Neural cell (in vitro differentiated cells): Measurements from ENCODE around the gene S100A1. TPM values are rescaled to one million over a fixed set of nuclear protein-coding genes. Genes with fewer than 3 reads are reported as not detected.

Source experiments
- H2AFZ ChIP-seq: fragments of 200-600, 300-800 bp; sonication (generic), shearing (Covaris generic); 2 replicates; pipeline ENCODE4 v1.6.0; 2014; ENCODE audit warnings: low read depth, mild to moderate bottlenecking, antibody characterized with exemption, low read length, moderate library complexity
- H3F3A ChIP-seq: fragments of 200-600 bp; shearing (Covaris generic); 2 replicates; pipeline ENCODE4 v1.6.1; 2016; ENCODE audit warnings: mild to moderate bottlenecking, moderate library complexity, mixed read lengths, antibody characterized with exemption, low read length; ENCODE audit not compliant: insufficient read depth, poor library complexity, severe bottlenecking
- H3K27ac ChIP-seq: fragments of 200-600, 300-800 bp; sonication (generic), shearing (Covaris generic); 2 replicates; pipeline ENCODE4 v1.5.1; 2014; ENCODE audit warnings: mild to moderate bottlenecking, low read length, moderate library complexity
- H3K27me3 ChIP-seq: fragments of 300-800, 200-600 bp; sonication (generic), shearing (Covaris generic); 2 replicates; pipeline ENCODE4 v1.6.0; 2014; ENCODE audit warnings: mild to moderate bottlenecking, low read depth, low read length, moderate library complexity; ENCODE audit not compliant: insufficient read depth
- H3K36me3 ChIP-seq: fragments of 300-800, 200-600 bp; sonication (generic), shearing (Covaris generic); 2 replicates; pipeline ENCODE4 v1.5.1; 2014; ENCODE audit warnings: mild to moderate bottlenecking, antibody characterized with exemption, low read length, moderate library complexity; ENCODE audit not compliant: insufficient read depth
- H3K4me2 ChIP-seq: fragments of 300-800, 200-600 bp; sonication (generic), shearing (Covaris generic); 2 replicates; pipeline ENCODE4 v1.6.0; 2014; ENCODE audit warnings: mild to moderate bottlenecking, low read length
- H3K4me3 ChIP-seq: fragments of 300-800, 200-600 bp; sonication (generic), shearing (Covaris generic); 2 replicates; pipeline ENCODE4 v1.5.1; 2014; ENCODE audit warnings: mild to moderate bottlenecking, low read length, moderate library complexity
- H3K79me2 ChIP-seq: fragments of 200-600 bp; shearing (Covaris generic); replicated peaks from 2 replicates; pipeline ENCODE4 v1.6.0; 2014; ENCODE audit warnings: mild to moderate bottlenecking, low read length, moderate library complexity; ENCODE audit not compliant: insufficient read depth
- H3K9ac ChIP-seq: fragments of 300-800, 200-600 bp; sonication (generic), shearing (Covaris generic); 2 replicates; pipeline ENCODE4 v1.6.1; 2016; ENCODE audit warnings: mild to moderate bottlenecking, low read length, mixed read lengths
- H3K9me2 ChIP-seq: fragments of 200-600 bp; shearing (Covaris generic); 2 replicates; pipeline ENCODE4 v1.6.1; 2016; ENCODE audit warnings: mild to moderate bottlenecking, low read length, mixed read lengths; ENCODE audit not compliant: insufficient read depth
- H3K9me3 ChIP-seq: fragments of 200-600, 300-800 bp; sonication (generic), shearing (Covaris generic); 2 replicates; pipeline ENCODE4 v1.6.1; 2016; ENCODE audit warnings: mild to moderate bottlenecking, mixed run types, low read length, moderate library complexity, mixed read lengths
- H4K20me1 ChIP-seq: fragments of 200-600 bp; shearing (Covaris generic); 2 replicates; pipeline ENCODE4 v1.6.1; 2016; ENCODE audit warnings: mild to moderate bottlenecking, mixed run types; ENCODE audit not compliant: insufficient read depth
- CTCF ChIP-seq: fragments of 450-650 bp; IDR thresholded peaks from 2 replicates; pipeline ENCODE4 v1.5.1; 2014; ENCODE audit warnings: antibody characterized with exemption, mild to moderate bottlenecking, moderate library complexity; ENCODE audit not compliant: poor library complexity, severe bottlenecking
- EP300 ChIP-seq: fragments of 450-650 bp; conservative IDR thresholded peaks from 2 replicates; pipeline ENCODE4 v1.6.1; 2014; ENCODE audit warnings: antibody characterized with exemption, mild to moderate bottlenecking, moderate library complexity; ENCODE audit not compliant: poor library complexity, severe bottlenecking
- EZH2 ChIP-seq: fragments of 200-600, 300-800 bp; shearing (Covaris generic), sonication (generic); IDR thresholded peaks from 2 replicates; pipeline ENCODE4 v1.6.1; 2014; ENCODE audit warnings: antibody characterized with exemption, low read length, borderline replicate concordance, mild to moderate bottlenecking; ENCODE audit not compliant: insufficient read depth, poor library complexity, severe bottlenecking
- MXI1 ChIP-seq: fragments of 450-650 bp; conservative IDR thresholded peaks from 2 replicates; pipeline ENCODE4 v1.6.1; 2014; ENCODE audit warnings: antibody characterized with exemption, mild to moderate bottlenecking; ENCODE audit not compliant: poor library complexity, severe bottlenecking
- POLR2AphosphoS5 ChIP-seq: IDR thresholded peaks from 2 replicates; pipeline ENCODE4 v1.6.1; 2012
- RAD21 ChIP-seq: fragments of 450-650 bp; conservative IDR thresholded peaks from 2 replicates; pipeline ENCODE4 v1.6.1; 2014; ENCODE audit warnings: antibody characterized with exemption, mild to moderate bottlenecking, moderate library complexity
- SMC3 ChIP-seq: fragments of 450-650 bp; conservative IDR thresholded peaks from 2 replicates; pipeline ENCODE4 v1.6.1; 2014; ENCODE audit warnings: antibody characterized with exemption, mild to moderate bottlenecking, moderate library complexity; ENCODE audit not compliant: poor library complexity
- TAF1 ChIP-seq: IDR thresholded peaks from 2 replicates; pipeline ENCODE4 v1.6.1; 2012; ENCODE audit warnings: low read depth
- polyA minus RNA-seq: library from RNA; depleted of rRNA, polyadenylated mRNA; stranded (reverse); fragments of >200 nt; gene quantifications from 2 replicates; pipeline ENCODE4 v1.2.3, GENCODE V29; 2014
- polyA plus RNA-seq: library from polyadenylated mRNA; depleted of rRNA; stranded (reverse); fragments of >200 nt; gene quantifications from 2 replicates; pipeline ENCODE4 v1.2.3, GENCODE V29; 2014
- TF ChIP-seq, protein P1 (sequence below): IDR thresholded peaks from 2 replicates; pipeline ENCODE4 v1.6.1; 2012; ENCODE audit warnings: borderline replicate concordance

The S100A1 gene
- polyA plus RNA-seq, result not detected in 2 replicates
- not detected in 2 replicates for polyA minus RNA-seq

DNA sequence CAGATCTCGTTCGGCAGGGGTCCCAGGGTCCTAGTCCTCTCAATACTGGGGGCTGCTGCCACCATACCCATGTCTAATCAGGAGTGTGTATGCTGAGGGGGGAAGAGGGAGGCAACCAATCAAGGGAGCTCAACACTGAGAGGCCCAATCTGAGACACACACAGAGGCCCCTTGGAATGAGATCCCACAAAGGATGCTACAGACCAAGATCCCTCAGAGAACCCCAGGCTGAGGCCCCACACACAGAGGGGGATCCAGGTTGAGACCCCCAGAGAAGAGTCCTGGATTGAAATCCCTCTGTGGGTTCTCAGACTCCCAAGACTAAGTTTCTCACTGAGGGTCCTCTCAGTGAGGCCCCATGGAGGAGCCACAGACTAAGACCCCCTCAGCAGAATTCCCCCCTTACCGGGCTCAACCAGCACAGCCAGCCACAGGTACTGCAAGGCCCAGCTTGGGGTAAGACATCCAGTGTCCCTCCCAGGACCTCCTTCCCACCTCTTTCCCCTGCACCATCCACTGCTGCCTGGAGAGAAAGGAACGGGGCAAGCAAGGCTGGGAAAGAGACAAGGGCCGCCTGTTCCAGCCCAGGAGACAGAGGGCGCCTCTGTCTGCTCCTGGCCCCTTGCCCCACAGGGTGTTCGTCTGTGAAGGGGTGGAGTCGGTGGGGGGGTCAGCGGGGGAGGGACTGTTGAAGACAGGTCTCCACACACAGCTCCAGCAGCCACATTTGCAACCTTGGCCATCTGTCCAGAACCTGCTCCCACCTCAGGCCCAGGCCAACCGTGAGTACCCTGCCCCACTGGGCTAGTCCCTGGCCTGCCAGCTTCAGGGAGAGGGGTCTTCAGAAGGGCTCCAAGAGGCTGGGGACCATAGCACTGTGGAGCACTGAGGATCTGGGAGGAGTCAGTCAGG, at the start of gene S100A1:
Gene S100A1, plus strand, starts transcription at position 720 of the 912 bp plus-strand sequence. CDS start 2,088 bp downstream, outside the sequence.
- Histone ChIP-seq H3F3A (no peaks in the 10 kb centered on the region), H3K27me3 (no peaks in the 10 kb centered on the region), H3K9me3 (no peaks in the 10 kb centered on the region), H2AFZ (peak within 1 kb of the TSS; percentile 43), H3K4me3 (no peak within 1 kb of the TSS), H4K20me1 (no peaks in the 10 kb centered on the region), H3K27ac (no peak within 1 kb of the TSS), H3K36me3 (no peaks in the 10 kb centered on the region), H3K79me2 (no peaks in the 10 kb centered on the region), H3K9me2 (no peaks in the 10 kb centered on the region), H3K4me2 (no peak within 1 kb of the TSS), H3K9ac (no peak within 1 kb of the TSS)
- TF ChIP-seq RAD21 (no peak), POLR2AphosphoS5 (no peak), EZH2 (no peak), TAF1 (no peak), CTCF (no peak), SMC3 (no peak)
- TF ChIP-seq, protein P1, sequence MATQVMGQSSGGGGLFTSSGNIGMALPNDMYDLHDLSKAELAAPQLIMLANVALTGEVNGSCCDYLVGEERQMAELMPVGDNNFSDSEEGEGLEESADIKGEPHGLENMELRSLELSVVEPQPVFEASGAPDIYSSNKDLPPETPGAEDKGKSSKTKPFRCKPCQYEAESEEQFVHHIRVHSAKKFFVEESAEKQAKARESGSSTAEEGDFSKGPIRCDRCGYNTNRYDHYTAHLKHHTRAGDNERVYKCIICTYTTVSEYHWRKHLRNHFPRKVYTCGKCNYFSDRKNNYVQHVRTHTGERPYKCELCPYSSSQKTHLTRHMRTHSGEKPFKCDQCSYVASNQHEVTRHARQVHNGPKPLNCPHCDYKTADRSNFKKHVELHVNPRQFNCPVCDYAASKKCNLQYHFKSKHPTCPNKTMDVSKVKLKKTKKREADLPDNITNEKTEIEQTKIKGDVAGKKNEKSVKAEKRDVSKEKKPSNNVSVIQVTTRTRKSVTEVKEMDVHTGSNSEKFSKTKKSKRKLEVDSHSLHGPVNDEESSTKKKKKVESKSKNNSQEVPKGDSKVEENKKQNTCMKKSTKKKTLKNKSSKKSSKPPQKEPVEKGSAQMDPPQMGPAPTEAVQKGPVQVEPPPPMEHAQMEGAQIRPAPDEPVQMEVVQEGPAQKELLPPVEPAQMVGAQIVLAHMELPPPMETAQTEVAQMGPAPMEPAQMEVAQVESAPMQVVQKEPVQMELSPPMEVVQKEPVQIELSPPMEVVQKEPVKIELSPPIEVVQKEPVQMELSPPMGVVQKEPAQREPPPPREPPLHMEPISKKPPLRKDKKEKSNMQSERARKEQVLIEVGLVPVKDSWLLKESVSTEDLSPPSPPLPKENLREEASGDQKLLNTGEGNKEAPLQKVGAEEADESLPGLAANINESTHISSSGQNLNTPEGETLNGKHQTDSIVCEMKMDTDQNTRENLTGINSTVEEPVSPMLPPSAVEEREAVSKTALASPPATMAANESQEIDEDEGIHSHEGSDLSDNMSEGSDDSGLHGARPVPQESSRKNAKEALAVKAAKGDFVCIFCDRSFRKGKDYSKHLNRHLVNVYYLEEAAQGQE, result no peak

DNA sequence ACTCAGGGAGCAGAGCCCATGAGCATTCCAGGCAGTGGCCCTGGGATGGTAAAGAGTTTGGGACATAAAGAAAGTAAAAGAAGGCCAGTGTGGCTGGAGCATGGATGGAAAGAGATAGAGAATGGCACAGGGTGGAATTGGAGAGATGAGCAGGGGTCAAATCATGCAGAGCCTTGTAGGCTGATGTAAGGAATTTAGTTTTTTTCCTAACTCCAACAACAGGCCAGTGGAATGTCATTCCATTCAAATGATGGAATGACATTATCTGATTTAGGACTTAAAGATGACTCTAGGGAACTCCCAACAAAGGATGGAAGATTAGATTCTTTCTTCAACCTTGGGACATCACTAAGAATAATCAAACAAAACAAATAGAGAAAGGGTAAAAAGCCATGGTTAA, 49.7 kb upstream of the S100A1 start:
- Histone ChIP-seq H3K4me3 (no peak overlapping the region), H3K9me2 (no peaks in the 10 kb centered on the region), H3K79me2 (no peaks in the 10 kb centered on the region), H3K27me3 (no peaks in the 10 kb centered on the region), H3K36me3 (no peaks in the 10 kb centered on the region), H4K20me1 (no peaks in the 10 kb centered on the region), H3K27ac (no peak overlapping the region), H3F3A (no peaks in the 10 kb centered on the region), H3K9ac (no peak overlapping the region), H3K9me3 (no peaks in the 10 kb centered on the region), H2AFZ (no peak overlapping the region), H3K4me2 (no peak overlapping the region)
- TF ChIP-seq POLR2AphosphoS5 (no peak), RAD21 (no peak), CTCF (no peak), EZH2 (no peak), EP300 (no peak), TAF1 (no peak), MXI1 (no peak), SMC3 (no peak)
- TF ChIP-seq, protein P1, result no peak
